Coronary artery (tissue), 2 donors: Measurements from ENCODE around the gene SDCCAG8.

Experiments used
- DNase-seq: peaks from one replicate; pipeline ENCODE4 v3.0.0-alpha.2; 2017; ENCODE audit warnings: low spot score
- H3K27ac ChIP-seq, 2 donors: fragments of 200-600 bp; sonication (generic); one replicate each; pipeline ENCODE4 v1.5.1; 2016 to 2019
- H3K4me3 ChIP-seq: fragments of 200-600 bp; sonication (generic); 2 replicates; pipeline ENCODE4 v1.5.1; 2016; ENCODE audit warnings: mild to moderate bottlenecking, moderate library complexity
- TF ChIP-seq, protein P1 (sequence below): fragments of 200-600 bp; sonication (generic); IDR thresholded peaks from one replicate; pipeline ENCODE4 v1.5.1; 2019; ENCODE audit warnings: antibody characterized with exemption

Gene SDCCAG8

GRCh38 chr1:243487649-243488227 is 231.9 kb downstream of the SDCCAG8 start:
- H3K27ac ChIP-seq: no peak overlapping the region
- no peak overlapping the region for H3K4me3 ChIP-seq
- DNase-seq: no peak

GRCh38 chr1:243488459-243489157 is 232.8 kb downstream of the SDCCAG8 start:
- H3K4me3 ChIP-seq: no peak overlapping the region
- no peak overlapping the region for H3K27ac ChIP-seq
- TF ChIP-seq, protein P1, sequence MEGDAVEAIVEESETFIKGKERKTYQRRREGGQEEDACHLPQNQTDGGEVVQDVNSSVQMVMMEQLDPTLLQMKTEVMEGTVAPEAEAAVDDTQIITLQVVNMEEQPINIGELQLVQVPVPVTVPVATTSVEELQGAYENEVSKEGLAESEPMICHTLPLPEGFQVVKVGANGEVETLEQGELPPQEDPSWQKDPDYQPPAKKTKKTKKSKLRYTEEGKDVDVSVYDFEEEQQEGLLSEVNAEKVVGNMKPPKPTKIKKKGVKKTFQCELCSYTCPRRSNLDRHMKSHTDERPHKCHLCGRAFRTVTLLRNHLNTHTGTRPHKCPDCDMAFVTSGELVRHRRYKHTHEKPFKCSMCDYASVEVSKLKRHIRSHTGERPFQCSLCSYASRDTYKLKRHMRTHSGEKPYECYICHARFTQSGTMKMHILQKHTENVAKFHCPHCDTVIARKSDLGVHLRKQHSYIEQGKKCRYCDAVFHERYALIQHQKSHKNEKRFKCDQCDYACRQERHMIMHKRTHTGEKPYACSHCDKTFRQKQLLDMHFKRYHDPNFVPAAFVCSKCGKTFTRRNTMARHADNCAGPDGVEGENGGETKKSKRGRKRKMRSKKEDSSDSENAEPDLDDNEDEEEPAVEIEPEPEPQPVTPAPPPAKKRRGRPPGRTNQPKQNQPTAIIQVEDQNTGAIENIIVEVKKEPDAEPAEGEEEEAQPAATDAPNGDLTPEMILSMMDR: no peak
- DNase-seq: no peak

More at GRCh38 chr1:243487649-243488227, 231.9 kb downstream of the SDCCAG8 start:
- TF ChIP-seq, protein P1: no peak

- no peak overlapping the region for H3K4me3 ChIP-seq
- TF ChIP-seq, protein P1: no peak
- H3K27ac ChIP-seq: no peak overlapping the region
- DNase-seq: no peak
Measured at GRCh38 chr1:243489158-243489527, 233.3 kb downstream of the SDCCAG8 start.

DNA sequence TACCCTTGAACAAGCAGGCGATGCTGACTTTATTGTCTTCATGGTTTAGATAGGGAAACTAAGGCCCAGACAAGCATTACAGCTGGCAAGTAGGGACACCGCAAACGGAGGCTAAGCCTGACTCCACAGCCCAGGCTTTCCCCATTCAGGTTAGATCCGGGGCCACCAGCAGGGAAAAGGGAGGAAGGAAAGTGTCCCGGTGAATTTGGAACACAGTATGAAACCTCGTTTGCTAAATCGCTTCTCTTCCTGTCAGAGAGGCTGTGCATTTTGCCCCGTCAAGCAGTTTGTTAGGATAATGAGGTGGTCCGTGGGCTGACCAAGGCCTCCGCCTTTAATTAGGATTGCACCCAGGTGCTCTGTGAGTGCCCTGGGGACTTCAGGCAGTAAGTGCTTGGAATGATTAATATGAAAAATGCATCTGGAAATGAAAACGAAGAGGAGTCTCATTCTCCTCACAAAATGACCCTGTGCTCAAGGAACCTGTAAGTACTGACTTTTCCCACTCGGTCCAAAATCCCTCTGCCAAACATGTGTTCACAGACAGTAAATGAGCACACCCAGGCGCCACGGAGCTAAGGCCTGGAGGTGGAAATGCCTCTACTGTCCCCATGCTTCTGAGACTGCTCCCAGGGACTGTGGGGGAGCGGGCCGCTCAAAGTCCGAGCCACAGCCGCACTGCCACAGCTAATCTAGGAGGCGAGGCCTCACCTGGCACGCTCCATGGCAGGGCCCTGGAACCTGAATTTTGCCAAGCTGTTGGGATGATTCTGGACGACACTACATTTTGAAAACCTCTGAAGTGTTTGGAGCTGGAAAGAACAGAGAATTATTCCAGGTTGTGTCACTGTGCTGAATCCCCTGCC is 234.1 kb downstream of the SDCCAG8 start:
- Histone ChIP-seq H3K4me3 (no peak overlapping the region), H3K27ac (peak overlapping the region in 1 of 2 donors; percentile 13)

DNA sequence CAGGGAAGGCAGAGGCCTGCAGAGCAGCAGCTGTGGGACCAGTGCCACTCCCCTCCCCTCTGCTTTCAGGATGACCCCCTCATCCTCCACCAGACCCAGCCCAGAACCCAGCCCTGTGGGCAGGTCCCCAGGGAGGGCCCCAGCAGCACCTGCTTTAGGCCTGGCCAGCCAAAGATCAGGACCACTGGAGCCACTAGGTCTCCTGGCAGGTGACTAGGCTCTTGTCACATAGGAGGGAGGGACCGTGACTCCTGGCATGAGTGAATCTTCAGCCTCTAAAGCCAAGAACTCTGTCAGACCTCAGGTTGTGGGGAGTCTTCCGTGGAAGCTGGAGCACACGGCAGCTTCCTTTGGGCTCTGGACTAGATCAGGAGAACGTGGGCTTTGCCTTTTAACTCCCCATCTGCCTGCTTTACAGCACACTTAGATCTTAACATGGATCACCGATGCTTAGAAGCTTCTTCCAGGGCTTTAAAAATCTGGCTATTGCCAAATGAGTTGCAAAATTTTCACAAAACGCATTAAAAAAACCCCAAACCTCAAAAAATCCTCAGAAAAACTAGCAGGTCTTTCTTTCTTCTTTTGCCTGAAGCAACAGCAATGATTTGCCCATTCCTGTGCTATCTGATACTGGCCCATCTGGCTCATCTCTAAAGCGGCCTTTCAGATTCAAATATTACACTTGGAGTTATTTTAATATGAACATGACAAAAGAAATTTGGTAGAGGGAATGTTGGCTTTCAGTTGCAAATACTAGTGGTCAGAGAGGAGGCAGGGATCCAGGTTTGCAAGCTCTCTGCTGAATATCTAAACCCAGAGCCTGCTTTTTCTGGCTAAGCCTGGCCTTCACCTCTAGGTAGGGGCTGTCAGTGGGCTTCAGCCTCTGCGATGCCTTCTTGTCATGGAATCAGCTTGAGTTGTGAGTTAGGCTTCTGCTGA is 235.2 kb downstream of the SDCCAG8 start:
- H3K4me3 ChIP-seq: no peak overlapping the region
- TF ChIP-seq, protein P1: no peak
- H3K27ac ChIP-seq: peak overlapping the region in 1 of 2 donors; percentile 13
- DNase-seq: no peak

More for the DNA sequence above, 234.1 kb downstream of the SDCCAG8 start:
- DNase-seq: no peak
- TF ChIP-seq, protein P1: no peak
